HFFc6 (cell line): ENCODE measurements around the gene ACAA1. TPM values are rescaled to one million over a fixed set of nuclear protein-coding genes. Genes with fewer than 3 reads are reported as not detected.

Experiments used
- DNase-seq: peaks from one replicate; pipeline ENCODE4 v3.0.0-alpha.2; 2018
- H3K27ac Mint-ChIP-seq: 2 replicates; pipeline ENCODE4 v1.8.0; 2020; ENCODE audit warnings: mild to moderate bottlenecking, mixed read lengths
- H3K27me3 Mint-ChIP-seq: 2 replicates; pipeline ENCODE4 v1.8.0; 2021; ENCODE audit warnings: mild to moderate bottlenecking, moderate library complexity, mixed read lengths; ENCODE audit not compliant: insufficient read depth
- H3K36me3 Mint-ChIP-seq: 2 replicates; pipeline ENCODE4 v1.8.0; 2021; ENCODE audit warnings: low read depth, mixed read lengths
- H3K4me1 Mint-ChIP-seq: 2 replicates; pipeline ENCODE4 v1.8.0; 2020; ENCODE audit warnings: low read depth, mixed read lengths
- H3K4me3 Mint-ChIP-seq: 2 replicates; pipeline ENCODE4 v1.8.0; 2020; ENCODE audit warnings: mild to moderate bottlenecking, moderate library complexity, mixed read lengths
- H3K9me3 Mint-ChIP-seq: 2 replicates; pipeline ENCODE4 v1.8.0; 2020; ENCODE audit warnings: mild to moderate bottlenecking, mixed read lengths
- total RNA-seq, 6 experiments: library from RNA; stranded (reverse); fragmentation: NEBNext Ultra II Directional; extraction: Animal tissue kit (Norgen Biotek cat#: 25700); gene quantifications; 2 replicates in 1 of 6; 3 replicates in 5 of 6; pipeline ENCODE4 v1.2.3, GENCODE V29; 2021
- TF ChIP-seq, protein P1 (sequence below): fragments of 200-600 bp; sonication (generic); IDR thresholded peaks from 2 replicates; pipeline ENCODE4 v1.5.0; 2021; ENCODE audit warnings: antibody characterized with exemption, mild to moderate bottlenecking

The ACAA1 gene
- total RNA-seq, 6 experiments from 2014 or later = 45.1 to 60.9 (median 52.1) TPM

DNA sequence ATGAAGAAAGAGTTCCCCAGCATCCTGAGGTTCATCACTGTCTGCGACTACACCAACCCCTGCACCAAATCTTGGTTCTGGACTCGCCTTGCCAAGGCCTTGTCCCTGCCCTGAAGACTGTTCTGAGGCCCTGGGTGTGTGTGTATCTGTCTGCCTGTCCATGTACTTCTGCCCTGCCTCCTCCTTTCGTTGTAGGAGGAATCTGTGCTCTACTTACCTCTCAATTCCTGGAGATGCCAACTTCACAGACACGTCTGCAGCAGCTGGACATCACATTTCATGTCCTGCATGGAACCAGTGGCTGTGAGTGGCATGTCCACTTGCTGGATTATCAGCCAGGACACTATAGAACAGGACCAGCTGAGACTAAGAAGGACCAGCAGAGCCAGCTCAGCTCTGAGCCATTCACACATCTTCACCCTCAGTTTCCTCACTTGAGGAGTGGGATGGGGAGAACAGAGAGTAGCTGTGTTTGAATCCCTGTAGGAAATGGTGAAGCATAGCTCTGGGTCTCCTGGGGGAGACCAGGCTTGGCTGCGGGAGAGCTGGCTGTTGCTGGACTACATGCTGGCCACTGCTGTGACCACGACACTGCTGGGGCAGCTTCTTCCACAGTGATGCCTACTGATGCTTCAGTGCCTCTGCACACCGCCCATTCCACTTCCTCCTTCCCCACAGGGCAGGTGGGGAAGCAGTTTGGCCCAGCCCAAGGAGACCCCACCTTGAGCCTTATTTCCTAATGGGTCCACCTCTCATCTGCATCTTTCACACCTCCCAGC lies 4.4 kb upstream of the ACAA1 start:
- Mint-ChIP-seq H3K27me3 (peaks cover 7% of the 10 kb centered on the region), H3K4me1 (peaks cover 23% of the 10 kb centered on the region), H3K4me3 (no peak overlapping the region), H3K36me3 (peaks cover 14% of the 10 kb centered on the region), H3K9me3 (peaks cover 7% of the 10 kb centered on the region), H3K27ac (no peak overlapping the region)
- TF ChIP-seq, protein P1, sequence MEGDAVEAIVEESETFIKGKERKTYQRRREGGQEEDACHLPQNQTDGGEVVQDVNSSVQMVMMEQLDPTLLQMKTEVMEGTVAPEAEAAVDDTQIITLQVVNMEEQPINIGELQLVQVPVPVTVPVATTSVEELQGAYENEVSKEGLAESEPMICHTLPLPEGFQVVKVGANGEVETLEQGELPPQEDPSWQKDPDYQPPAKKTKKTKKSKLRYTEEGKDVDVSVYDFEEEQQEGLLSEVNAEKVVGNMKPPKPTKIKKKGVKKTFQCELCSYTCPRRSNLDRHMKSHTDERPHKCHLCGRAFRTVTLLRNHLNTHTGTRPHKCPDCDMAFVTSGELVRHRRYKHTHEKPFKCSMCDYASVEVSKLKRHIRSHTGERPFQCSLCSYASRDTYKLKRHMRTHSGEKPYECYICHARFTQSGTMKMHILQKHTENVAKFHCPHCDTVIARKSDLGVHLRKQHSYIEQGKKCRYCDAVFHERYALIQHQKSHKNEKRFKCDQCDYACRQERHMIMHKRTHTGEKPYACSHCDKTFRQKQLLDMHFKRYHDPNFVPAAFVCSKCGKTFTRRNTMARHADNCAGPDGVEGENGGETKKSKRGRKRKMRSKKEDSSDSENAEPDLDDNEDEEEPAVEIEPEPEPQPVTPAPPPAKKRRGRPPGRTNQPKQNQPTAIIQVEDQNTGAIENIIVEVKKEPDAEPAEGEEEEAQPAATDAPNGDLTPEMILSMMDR = no peak
- no peak for DNase-seq

DNA sequence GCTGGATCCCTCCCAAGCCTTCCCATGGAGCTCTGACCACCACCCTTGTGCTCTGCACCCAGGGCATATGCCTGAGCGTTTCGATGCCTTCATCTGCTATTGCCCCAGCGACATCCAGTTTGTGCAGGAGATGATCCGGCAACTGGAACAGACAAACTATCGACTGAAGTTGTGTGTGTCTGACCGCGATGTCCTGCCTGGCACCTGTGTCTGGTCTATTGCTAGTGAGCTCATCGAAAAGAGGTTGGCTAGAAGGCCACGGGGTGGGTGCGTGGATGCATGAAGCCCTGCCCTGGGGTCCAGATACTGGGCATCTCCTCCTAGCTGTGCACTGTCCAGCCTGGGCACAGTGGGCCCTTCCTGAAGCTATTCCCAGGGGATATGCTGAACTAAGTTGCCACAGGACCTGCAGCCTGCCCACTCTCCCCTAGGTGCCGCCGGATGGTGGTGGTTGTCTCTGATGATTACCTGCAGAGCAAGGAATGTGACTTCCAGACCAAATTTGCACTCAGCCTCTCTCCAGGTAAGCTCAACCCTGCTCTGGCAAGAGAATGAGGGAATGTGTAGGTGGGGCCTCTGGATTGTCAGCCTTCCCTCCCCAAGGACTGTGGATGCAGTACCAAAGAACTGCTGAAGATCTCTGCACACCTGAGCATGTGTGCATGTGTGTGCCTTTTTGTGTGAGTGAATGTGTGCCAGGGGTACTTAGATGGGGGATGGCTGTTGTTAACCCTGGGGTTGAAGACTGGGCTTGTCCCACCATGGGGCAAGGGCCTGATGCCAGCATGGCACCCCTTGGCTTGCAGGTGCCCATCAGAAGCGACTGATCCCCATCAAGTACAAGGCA lies 3.6 kb upstream of the ACAA1 start:
- TF ChIP-seq, protein P1 = no peak
- H3K27me3 Mint-ChIP-seq = peaks cover 8% of the 10 kb centered on the region
- H3K9me3 Mint-ChIP-seq = peaks cover under 1% of the 10 kb centered on the region; the same call in 1 of the 2 replicates
- H3K4me1 Mint-ChIP-seq = peaks cover 31% of the 10 kb centered on the region
- H3K27ac Mint-ChIP-seq = no peak overlapping the region
- no peak overlapping the region; the same call in 1 of the 2 replicates for H3K4me3 Mint-ChIP-seq
- peaks cover 12% of the 10 kb centered on the region for H3K36me3 Mint-ChIP-seq
- no peak for DNase-seq

DNA sequence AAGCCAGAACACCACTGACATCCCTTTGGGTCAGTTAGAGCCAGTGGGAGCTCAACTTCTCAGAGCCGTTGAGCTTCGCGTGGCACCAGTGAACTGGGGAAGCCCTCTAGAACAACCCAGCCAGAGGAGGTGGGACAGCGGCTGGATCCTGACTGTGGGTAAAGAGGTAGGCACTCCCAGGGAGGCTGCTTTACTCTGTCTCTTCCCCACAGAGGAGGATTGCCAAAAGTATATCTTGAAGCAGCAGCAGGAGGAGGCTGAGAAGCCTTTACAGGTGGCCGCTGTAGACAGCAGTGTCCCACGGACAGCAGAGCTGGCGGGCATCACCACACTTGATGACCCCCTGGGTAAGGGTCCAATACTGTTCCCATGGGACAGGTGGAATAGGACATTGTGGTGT lies 2.7 kb upstream of the ACAA1 start:
- Mint-ChIP-seq H3K36me3 (peaks cover 12% of the 10 kb centered on the region), H3K9me3 (no peaks in the 10 kb centered on the region), H3K27ac (no peak overlapping the region), H3K27me3 (peaks cover 5% of the 10 kb centered on the region), H3K4me3 (peak overlapping the region; percentile 97), H3K4me1 (peaks cover 39% of the 10 kb centered on the region)
- DNase-seq = no peak
- TF ChIP-seq, protein P1 = no peak

DNA sequence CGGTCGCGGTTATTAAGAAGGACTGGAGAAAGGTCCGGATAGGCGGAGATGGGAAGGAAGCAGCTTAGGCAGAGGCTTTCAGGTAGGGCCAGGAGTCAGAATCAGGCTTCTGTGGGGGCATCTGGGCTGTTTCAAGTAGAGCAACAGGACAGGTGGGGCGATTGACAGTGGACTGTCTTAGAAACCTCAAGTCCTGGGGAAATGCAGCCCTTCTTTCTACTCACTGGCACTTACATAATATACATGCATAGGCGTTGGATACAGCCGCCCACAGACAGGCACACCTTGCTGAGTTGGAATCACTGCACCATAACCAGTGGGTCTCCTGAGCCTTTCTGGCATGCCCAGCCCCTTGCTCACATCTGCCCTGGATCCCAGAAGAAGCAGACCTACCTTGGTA lies 2.3 kb upstream of the ACAA1 start:
- Mint-ChIP-seq H3K27ac (peak overlapping the region; percentile 93), H3K36me3 (peaks cover 12% of the 10 kb centered on the region), H3K4me1 (peaks cover 42% of the 10 kb centered on the region), H3K27me3 (peaks cover 5% of the 10 kb centered on the region), H3K9me3 (no peaks in the 10 kb centered on the region), H3K4me3 (peak overlapping the region; percentile 97)
- DNase-seq = no peak
- TF ChIP-seq, protein P1 = no peak

DNA sequence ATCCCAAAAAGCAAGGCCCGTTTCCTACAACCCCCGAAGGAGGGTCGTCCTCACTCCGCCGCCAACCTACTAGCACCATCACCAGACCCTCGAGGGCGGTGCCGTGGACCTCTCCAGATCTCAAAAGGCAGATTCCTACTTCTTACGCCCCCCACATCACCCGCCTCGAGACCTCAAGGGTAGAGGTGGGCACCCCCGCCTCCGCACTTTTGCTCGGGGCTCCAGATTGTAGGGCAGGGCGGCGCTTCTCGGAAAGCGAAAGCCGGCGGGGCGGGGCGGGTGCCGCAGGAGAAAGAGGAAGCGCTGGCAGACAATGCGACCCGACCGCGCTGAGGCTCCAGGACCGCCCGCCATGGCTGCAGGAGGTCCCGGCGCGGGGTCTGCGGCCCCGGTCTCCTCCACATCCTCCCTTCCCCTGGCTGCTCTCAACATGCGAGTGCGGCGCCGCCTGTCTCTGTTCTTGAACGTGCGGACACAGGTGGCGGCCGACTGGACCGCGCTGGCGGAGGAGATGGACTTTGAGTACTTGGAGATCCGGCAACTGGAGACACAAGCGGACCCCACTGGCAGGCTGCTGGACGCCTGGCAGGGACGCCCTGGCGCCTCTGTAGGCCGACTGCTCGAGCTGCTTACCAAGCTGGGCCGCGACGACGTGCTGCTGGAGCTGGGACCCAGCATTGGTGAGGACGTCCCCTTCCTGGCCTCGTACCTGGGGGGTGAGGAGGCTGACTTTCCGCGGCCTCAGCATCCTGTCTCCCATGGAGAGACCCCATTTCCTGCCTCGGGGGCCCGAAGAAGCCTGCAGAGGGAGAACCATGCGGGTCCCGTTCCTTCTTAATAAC lies 1.6 kb upstream of the ACAA1 start, which contains the start of gene MYD88:
Gene MYD88 (plus strand): TSS at position 313 of the 842 bp plus-strand sequence. CDS start 40 bp downstream, at position 353.
- Mint-ChIP-seq H3K4me3 (peak within 1 kb of the TSS; percentile 97), H3K9me3 (no peaks in the 10 kb centered on the region), H3K36me3 (peaks cover 12% of the 10 kb centered on the region), H3K27me3 (peaks cover 3% of the 10 kb centered on the region), H3K4me1 (peaks cover 49% of the 10 kb centered on the region), H3K27ac (peak within 1 kb of the TSS; percentile 93)
- TF ChIP-seq, protein P1 = no peak
- peak; percentile 48 for DNase-seq
